Esophagus squamous epithelium (tissue), 5 donors: ENCODE results near the gene HERC2. TPM values are rescaled to one million over a fixed set of nuclear protein-coding genes. Genes with fewer than 3 reads are reported as not detected.

ENCODE experiments used
- DNase-seq: peaks from one replicate; lab custom pipeline; 2025; lab: John Stamatoyannopoulos, UW
- H3K27ac ChIP-seq, 4 donors: fragments of 200-600 bp; sonication (generic); one replicate each; pipeline ENCODE4 v1.5.1; 2016 to 2019; ENCODE audit warnings: mild to moderate bottlenecking in 1 of 4
- H3K27me3 ChIP-seq, 4 donors: fragments of 200-600 bp; sonication (generic); 1 replicate in 3 of 4; 2 replicates in 1 of 4; pipeline versions ENCODE4 v1.5.1 to v1.6.0; 2017 to 2021; ENCODE audit warnings: antibody characterized with exemption in 1 of 4
- H3K36me3 ChIP-seq, 3 donors: fragments of 200-600 bp; sonication (generic); one replicate each; pipeline ENCODE4 v1.5.1; 2016 to 2019
- H3K4me1 ChIP-seq, 3 donors: fragments of 200-600 bp; sonication (generic); one replicate each; pipeline ENCODE4 v1.5.1; 2017 to 2019
- H3K4me3 ChIP-seq, 4 donors: fragments of 200-600 bp; sonication (generic); 1 replicate in 3 of 4; 2 replicates in 1 of 4; pipeline ENCODE4 v1.5.1; 2016 to 2019; ENCODE audit warnings: mild to moderate bottlenecking in 2 of 4, moderate library complexity in 1 of 4
- H3K9me3 ChIP-seq, 3 donors: fragments of 200-600 bp; sonication (generic); one replicate each; pipeline ENCODE4 v1.5.1; 2016 to 2019
- POLR2A ChIP-seq, 4 donors: fragments of 450-650 bp; IDR thresholded peaks; one replicate each; pipeline ENCODE4 v1.6.1; 2017; ENCODE audit warnings: antibody characterized with exemption in 4 of 4, mild to moderate bottlenecking in 4 of 4, moderate library complexity in 3 of 4
- WGBS, 2 donors: methylation state at CpG; one replicate each; pipeline ENCODE4 v1.1.5; 2018; 5-methylcytosine and 5-hydroxymethylcytosine counted together
- intact Hi-C: fragments of 100-400 bp; cut with DNase I; formaldehyde crosslinking; loops from one replicate; pipeline ENCODE4 v1.15.0; 2022
- total RNA-seq, 4 donors: library from RNA; depleted of rRNA; stranded (reverse); fragments of >200 nt; gene quantifications; one replicate each; pipeline ENCODE4 v1.1.0, GENCODE V29; 2016
- TF ChIP-seq, protein P1 (sequence below), 6 experiments: fragments of 450-650 bp in 4 of 6; fragments of 200-600 bp in 2 of 6; sonication (generic) in 2 of 6; IDR thresholded peaks; one replicate each; pipeline ENCODE4 v1.5.1; 2016 to 2019; ENCODE audit warnings: antibody characterized with exemption in 6 of 6, mild to moderate bottlenecking in 4 of 6, moderate library complexity in 4 of 6
- donor health status: DM: yes; HTN: yes; CAD: no.

Gene HERC2
- total RNA-seq, 4 donors from 2014 or later, result 32.2 to 45.0 (median 39.2) TPM

DNA sequence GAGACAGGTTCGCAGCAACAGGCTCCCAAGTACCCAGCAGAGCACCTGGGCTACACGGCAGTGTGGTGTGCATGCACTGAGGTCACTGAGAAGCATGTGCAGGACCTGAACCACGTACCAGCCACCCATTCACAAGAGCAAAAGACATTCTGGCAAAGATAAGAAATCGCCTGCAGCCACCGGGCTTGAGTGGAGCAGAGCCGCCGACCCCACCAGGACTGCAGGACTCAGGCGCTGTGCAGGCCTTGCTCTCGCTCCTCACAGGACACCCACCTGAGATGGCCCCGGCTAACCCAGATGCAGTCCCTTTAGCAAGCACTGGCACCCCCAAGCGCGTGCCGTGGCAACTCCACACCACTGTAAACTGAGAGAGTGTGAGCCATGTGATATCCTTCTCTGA, 190.6 kb downstream of the HERC2 start:
- intact Hi-C loops, result no loop called here
- 97 to 100% methylated on average over 1 to 12 of the region's 13 CpGs for WGBS, 2 donors
- Histone ChIP-seq H3K9me3 (no peaks in the 10 kb centered on the region), H3K27ac (no peak overlapping the region), H3K27me3 (no peaks in the 10 kb centered on the region), H3K4me1 (no peaks in the 10 kb centered on the region), H3K4me3 (no peak overlapping the region), H3K36me3 (peaks cover 16 to 84% (median 18%) of the 10 kb centered on the region in 3 donors)
- DNase-seq, result no peak
- TF ChIP-seq POLR2A (IDR thresholded peaks at IDR 0.05), result no peak
- TF ChIP-seq, protein P1, sequence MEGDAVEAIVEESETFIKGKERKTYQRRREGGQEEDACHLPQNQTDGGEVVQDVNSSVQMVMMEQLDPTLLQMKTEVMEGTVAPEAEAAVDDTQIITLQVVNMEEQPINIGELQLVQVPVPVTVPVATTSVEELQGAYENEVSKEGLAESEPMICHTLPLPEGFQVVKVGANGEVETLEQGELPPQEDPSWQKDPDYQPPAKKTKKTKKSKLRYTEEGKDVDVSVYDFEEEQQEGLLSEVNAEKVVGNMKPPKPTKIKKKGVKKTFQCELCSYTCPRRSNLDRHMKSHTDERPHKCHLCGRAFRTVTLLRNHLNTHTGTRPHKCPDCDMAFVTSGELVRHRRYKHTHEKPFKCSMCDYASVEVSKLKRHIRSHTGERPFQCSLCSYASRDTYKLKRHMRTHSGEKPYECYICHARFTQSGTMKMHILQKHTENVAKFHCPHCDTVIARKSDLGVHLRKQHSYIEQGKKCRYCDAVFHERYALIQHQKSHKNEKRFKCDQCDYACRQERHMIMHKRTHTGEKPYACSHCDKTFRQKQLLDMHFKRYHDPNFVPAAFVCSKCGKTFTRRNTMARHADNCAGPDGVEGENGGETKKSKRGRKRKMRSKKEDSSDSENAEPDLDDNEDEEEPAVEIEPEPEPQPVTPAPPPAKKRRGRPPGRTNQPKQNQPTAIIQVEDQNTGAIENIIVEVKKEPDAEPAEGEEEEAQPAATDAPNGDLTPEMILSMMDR (IDR thresholded peaks at IDR 0.05), result no peak

DNA sequence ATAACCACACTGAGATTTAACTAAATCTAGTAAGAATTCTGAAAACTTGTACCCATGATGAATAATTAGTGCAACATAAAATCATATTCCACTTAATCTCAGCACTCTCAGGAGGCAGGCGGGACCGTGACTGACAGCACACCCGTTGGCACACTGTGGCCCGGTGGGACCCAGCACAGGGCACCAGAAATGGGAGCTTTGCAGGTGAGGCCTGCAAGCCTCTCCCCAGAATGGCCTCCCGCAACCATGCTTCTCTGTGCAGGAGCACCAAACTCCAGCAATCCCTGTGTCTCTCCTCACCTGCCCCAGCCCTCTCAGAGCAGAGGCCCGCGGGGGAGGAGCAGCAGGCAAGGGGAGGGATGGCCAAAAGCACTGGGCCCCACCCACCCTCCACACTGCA, 191.3 kb downstream of the HERC2 start:
- DNase-seq, result no peak
- intact Hi-C loops, result no loop called here
- TF ChIP-seq, protein P1 (IDR thresholded peaks at IDR 0.05), result no peak
- TF ChIP-seq POLR2A (IDR thresholded peaks at IDR 0.05), result no peak

DNA sequence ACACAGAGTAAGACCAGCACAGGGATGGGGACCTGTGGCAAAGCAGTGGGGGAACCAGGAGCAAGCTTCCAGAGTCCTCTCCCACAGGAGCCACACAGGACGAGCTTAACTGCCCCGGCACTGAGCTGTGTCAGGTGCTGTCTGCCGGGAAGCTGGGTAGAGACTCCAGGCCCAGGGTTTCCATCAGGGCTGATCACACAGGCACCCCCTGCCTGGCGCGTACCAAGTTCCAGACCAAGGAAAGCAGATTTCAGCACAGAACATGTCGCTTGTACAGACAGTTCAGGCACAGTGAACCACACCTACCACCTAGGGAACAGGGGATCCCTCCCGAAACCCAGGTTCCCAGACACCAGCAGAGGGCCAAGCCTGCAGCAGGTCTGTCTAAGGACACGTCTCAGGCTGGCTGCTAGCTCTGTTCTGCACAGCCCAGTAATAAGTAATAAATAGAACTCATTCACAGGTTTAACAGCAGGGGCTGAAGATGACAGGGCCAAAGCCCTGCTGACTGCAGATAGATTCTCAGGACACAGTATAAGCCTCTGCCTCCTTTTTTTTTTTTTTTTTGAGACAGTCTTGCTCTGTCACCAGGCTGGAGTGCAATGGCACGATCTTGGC, 192.6 kb downstream of the HERC2 start:
- no peak overlapping the region for H3K27ac ChIP-seq
- no peak for DNase-seq
- H3K27me3 ChIP-seq, result no peaks in the 10 kb centered on the region
- 88 to 90% methylated on average over 3 of the region's 9 CpGs for WGBS, 2 donors
- no peak for TF ChIP-seq POLR2A (IDR thresholded peaks at IDR 0.05)
- TF ChIP-seq, protein P1 (IDR thresholded peaks at IDR 0.05), result no peak
- no peak overlapping the region for H3K4me3 ChIP-seq
- intact Hi-C loops, result no loop called here
- no peaks in the 10 kb centered on the region for H3K4me1 ChIP-seq
- peaks cover 16 to 84% (median 18%) of the 10 kb centered on the region in 3 donors for H3K36me3 ChIP-seq
- no peaks in the 10 kb centered on the region for H3K9me3 ChIP-seq

More for the DNA sequence above, 191.3 kb downstream of the HERC2 start:
- 82 to 98% methylated on average over 6 to 7 of the region's 7 CpGs for WGBS, 2 donors
- no peaks in the 10 kb centered on the region for H3K9me3 ChIP-seq
- no peaks in the 10 kb centered on the region for H3K4me1 ChIP-seq
- peaks cover 16 to 84% (median 18%) of the 10 kb centered on the region in 3 donors for H3K36me3 ChIP-seq
- no peak overlapping the region for H3K27ac ChIP-seq
- H3K4me3 ChIP-seq, result no peak overlapping the region
- H3K27me3 ChIP-seq, result no peaks in the 10 kb centered on the region

DNA sequence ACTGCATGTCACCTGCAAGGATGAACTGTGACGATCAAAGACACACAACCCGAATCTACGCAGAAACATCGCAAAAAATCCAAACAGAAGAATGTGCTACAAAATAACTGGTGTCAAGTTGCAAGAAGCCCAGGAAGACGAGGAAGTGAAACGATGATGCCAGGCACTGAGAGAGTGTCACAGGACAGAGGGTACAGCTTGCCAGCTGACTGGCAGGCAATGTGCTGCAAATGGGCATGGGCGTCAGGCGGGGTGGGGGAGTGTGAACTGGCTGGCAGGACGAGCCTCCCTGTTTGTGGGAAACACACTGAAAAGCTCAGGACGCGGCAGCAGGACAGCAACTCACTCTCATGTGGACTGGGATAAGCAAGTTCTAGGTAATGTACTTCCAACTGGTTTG, 193.9 kb downstream of the HERC2 start:
- TF ChIP-seq POLR2A (IDR thresholded peaks at IDR 0.05), result no peak
- TF ChIP-seq, protein P1 (IDR thresholded peaks at IDR 0.05), result no peak
- H3K4me3 ChIP-seq, result no peak overlapping the region
- no peak overlapping the region for H3K27ac ChIP-seq
- WGBS, 2 donors, result 78 to 82% methylated on average over 11 of the region's 11 CpGs
- H3K4me1 ChIP-seq, result peaks cover 0 to 10% (median 0%) of the 10 kb centered on the region in 3 donors
- no peaks in the 10 kb centered on the region for H3K27me3 ChIP-seq
- intact Hi-C loops, result no loop called here
- no peaks in the 10 kb centered on the region for H3K9me3 ChIP-seq
- DNase-seq, result no peak
- peaks cover 11 to 84% (median 16%) of the 10 kb centered on the region in 3 donors for H3K36me3 ChIP-seq

DNA sequence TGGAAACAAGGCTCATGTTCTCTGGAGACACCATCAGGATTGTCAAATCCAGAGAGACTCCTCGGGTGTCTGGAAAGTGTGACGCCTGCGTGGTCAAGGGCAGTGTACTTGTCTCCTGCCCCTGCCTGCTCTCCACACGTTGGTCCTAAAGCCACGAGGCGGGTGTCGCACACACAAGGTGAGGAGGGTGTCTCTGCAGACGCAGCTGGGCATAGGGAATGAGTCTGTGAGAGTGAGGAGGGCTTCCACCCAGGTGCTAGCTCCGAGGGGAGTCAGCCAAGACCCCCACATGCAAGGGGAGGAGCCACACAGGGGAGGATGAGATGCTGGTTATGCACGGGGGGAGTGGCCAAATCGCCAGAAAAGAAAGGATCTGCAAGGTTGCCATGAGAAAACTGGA, 194.9 kb downstream of the HERC2 start:
- DNase-seq, result no peak
- Histone ChIP-seq H3K9me3 (no peaks in the 10 kb centered on the region), H3K4me3 (no peak overlapping the region), H3K27ac (no peak overlapping the region), H3K4me1 (peaks cover 7 to 20% (median 7%) of the 10 kb centered on the region in 3 donors), H3K36me3 (peaks cover 11 to 83% (median 15%) of the 10 kb centered on the region in 3 donors), H3K27me3 (no peaks in the 10 kb centered on the region)
- TF ChIP-seq POLR2A (IDR thresholded peaks at IDR 0.05), result no peak
- TF ChIP-seq, protein P1 (IDR thresholded peaks at IDR 0.05), result no peak
- WGBS, 2 donors, result 77 to 90% methylated on average over 5 to 7 of the region's 11 CpGs
- intact Hi-C loops, result no loop called here
